ENCODE measurements around the gene DBNDD1. TPM values are rescaled to one million over a fixed set of nuclear protein-coding genes. Genes with fewer than 3 reads are reported as not detected.

Gene DBNDD1
- total RNA-seq, 1 experiment from 2014 or later, result 32.3 TPM

DNA sequence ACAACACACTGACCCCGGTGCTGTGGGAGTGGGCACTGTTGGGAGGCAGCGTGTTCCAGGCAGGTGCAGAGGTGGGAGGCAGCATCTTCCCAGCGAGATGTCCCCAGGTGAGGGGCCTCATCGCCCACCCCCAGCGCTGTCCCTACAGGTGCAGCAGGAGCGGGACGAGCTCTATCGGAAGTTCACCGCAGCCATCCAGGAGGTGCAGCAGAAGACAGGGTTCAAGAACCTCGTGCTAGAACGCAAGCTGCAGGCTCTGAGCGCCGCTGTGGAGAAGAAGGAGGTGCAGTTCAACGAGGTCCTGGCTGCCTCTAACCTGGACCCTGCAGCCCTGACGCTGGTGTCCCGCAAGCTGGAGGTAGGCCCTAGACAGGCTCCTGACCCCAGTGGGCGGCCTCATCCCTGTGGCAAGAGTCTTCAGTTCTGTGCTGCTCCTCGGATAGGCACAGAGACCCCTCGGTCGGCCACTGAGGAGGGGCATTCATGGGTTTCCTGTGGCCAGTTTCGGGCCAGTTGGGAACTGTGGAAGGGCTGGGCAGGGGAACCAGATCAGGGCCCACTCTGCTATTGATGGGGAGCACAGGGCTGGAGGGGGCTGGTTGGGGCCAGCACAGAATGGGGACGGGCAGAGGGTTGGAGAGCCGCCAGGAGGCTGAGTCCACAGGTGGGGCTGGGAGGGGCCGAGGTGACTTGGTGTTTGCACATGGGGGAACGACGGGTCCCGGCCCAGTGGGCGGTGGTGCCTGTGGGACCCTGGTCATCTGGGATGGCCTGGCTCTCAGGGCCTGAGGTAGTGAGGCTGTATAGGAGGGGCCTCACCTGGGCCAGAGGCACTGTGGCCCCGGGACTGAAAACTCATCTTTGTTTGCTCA, 21.1 kb upstream of the DBNDD1 start:
- H3K9me3 ChIP-seq (ENCODE audit: control insufficient read depth, insufficient read depth, low read depth, low read length), result no peaks in the 10 kb centered on the region
- intact Hi-C loops (cut with micrococcal nuclease; ENCODE audit: unreplicated experiment), result no loop called here
- peaks cover 4% of the 10 kb centered on the region; the same call in 1 of the 2 replicates for H3K36me3 ChIP-seq (ENCODE audit: control insufficient read depth, insufficient read depth, low read length)
- in situ Hi-C loops (cut with HindIII; ENCODE audit: low pct_unique_long_range_greater_than_20kb, low sequenced_read_pairs), result no loop called here
- no peaks in the 10 kb centered on the region for H3K27me3 ChIP-seq (ENCODE audit: control insufficient read depth, insufficient read depth, low read length)
- TF ChIP-seq POLR2AphosphoS5 (IDR thresholded peaks at IDR 0.05; ENCODE audit: low read depth, low read length), result no peak
- TF ChIP-seq, protein P1, sequence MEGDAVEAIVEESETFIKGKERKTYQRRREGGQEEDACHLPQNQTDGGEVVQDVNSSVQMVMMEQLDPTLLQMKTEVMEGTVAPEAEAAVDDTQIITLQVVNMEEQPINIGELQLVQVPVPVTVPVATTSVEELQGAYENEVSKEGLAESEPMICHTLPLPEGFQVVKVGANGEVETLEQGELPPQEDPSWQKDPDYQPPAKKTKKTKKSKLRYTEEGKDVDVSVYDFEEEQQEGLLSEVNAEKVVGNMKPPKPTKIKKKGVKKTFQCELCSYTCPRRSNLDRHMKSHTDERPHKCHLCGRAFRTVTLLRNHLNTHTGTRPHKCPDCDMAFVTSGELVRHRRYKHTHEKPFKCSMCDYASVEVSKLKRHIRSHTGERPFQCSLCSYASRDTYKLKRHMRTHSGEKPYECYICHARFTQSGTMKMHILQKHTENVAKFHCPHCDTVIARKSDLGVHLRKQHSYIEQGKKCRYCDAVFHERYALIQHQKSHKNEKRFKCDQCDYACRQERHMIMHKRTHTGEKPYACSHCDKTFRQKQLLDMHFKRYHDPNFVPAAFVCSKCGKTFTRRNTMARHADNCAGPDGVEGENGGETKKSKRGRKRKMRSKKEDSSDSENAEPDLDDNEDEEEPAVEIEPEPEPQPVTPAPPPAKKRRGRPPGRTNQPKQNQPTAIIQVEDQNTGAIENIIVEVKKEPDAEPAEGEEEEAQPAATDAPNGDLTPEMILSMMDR (IDR thresholded peaks at IDR 0.05), result no peak
- DNase-seq (ENCODE audit: low read depth, low spot score), result no peak
- POLR2A ChIA-PET, result no interaction called here
- no peaks in the 10 kb centered on the region; the same call in 1 of the 2 replicates for H3K4me1 ChIP-seq (ENCODE audit: control insufficient read depth, insufficient read depth, low read length)
- no TSS peak for BruUV-seq (replicated peaks)
- ATAC-seq, result no peak
- CTCF ChIA-PET, result no interaction called here
- H3K27ac ChIP-seq (ENCODE audit: low read length), result no peak overlapping the region
- no peak overlapping the region for H3K4me3 ChIP-seq (ENCODE audit: low read depth in 2 of 2, low read length in 2 of 2)

- no peak for TF ChIP-seq SIN3A (IDR thresholded peaks at IDR 0.05; ENCODE audit: borderline replicate concordance, insufficient read depth, low read depth, low read length)
- TF ChIP-seq, protein P1 (IDR thresholded peaks at IDR 0.05), result no peak
- TF ChIP-seq POLR2AphosphoS5 (IDR thresholded peaks at IDR 0.05; ENCODE audit: low read depth, low read length), result no peak
- TF ChIP-seq REST (IDR thresholded peaks at IDR 0.05; ENCODE audit: insufficient read depth in 1 of 2, low read depth in 2 of 2, low read length in 1 of 2), result no peak
- TF ChIP-seq TCF7L2 (IDR thresholded peaks at IDR 0.05; ENCODE audit: low read depth, low read length), result no peak
- ATAC-seq, result no peak
- no peak overlapping the region for H3K4me3 ChIP-seq (ENCODE audit: low read depth in 2 of 2, low read length in 2 of 2)
- H3K27ac ChIP-seq (ENCODE audit: low read length), result no peak overlapping the region
- in situ Hi-C loops (cut with HindIII; ENCODE audit: low pct_unique_long_range_greater_than_20kb, low sequenced_read_pairs), result no loop called here
- CTCF ChIA-PET, result no interaction called here
- H3K9me3 ChIP-seq (ENCODE audit: control insufficient read depth, insufficient read depth, low read depth, low read length), result no peaks in the 10 kb centered on the region
- H3K4me1 ChIP-seq (ENCODE audit: control insufficient read depth, insufficient read depth, low read length), result no peaks in the 10 kb centered on the region
- intact Hi-C loops (cut with micrococcal nuclease; ENCODE audit: unreplicated experiment), result no loop called here
- H3K36me3 ChIP-seq (ENCODE audit: control insufficient read depth, insufficient read depth, low read length), result peaks cover 4% of the 10 kb centered on the region; the same call in 1 of the 2 replicates
- no peaks in the 10 kb centered on the region for H3K27me3 ChIP-seq (ENCODE audit: control insufficient read depth, insufficient read depth, low read length)
- DNase-seq (ENCODE audit: low read depth, low spot score), result no peak
- POLR2A ChIA-PET, result no interaction called here
- no TSS peak for BruUV-seq (replicated peaks)
These were observed 18.0 kb upstream of the DBNDD1 start for GRCh38 chr16:90037276-90037675.

All from Panc1 (cell line).